Lower lobe of right lung (tissue), 2 donors: ENCODE data around the gene RPUSD2. TPM values are rescaled to one million over a fixed set of nuclear protein-coding genes. Genes with fewer than 3 reads are reported as not detected.

Experiments
- ATAC-seq, 2 donors: fragments of 200-7000 bp; cut with Tn5 transposase; one replicate each; pipeline ENCODE4 v1.9.1; 2020 to 2022; ENCODE audit warnings: mild to moderate bottlenecking in 2 of 2, moderate library complexity in 2 of 2
- DNase-seq: peaks from one replicate; pipeline ENCODE4 v3.0.0-alpha.2; 2020
- H3K27ac ChIP-seq: fragments of 200-600 bp; one replicate; pipeline ENCODE4 v1.8.0; 2022
- H3K27me3 ChIP-seq: fragments of 200-600 bp; one replicate; pipeline ENCODE4 v1.8.0; 2022; ENCODE audit warnings: low read depth
- H3K36me3 ChIP-seq: fragments of 200-600 bp; one replicate; pipeline ENCODE4 v1.8.0; 2022; ENCODE audit warnings: mild to moderate bottlenecking
- H3K4me1 ChIP-seq: fragments of 200-600 bp; one replicate; pipeline ENCODE4 v1.8.0; 2022
- H3K4me3 ChIP-seq: fragments of 200-600 bp; one replicate; pipeline ENCODE4 v1.8.0; 2022; ENCODE audit warnings: mild to moderate bottlenecking
- H3K9me3 ChIP-seq: fragments of 200-600 bp; one replicate; pipeline ENCODE4 v1.8.0; 2022
- CTCF ChIP-seq: fragments of 200-600 bp; IDR thresholded peaks from one replicate; pipeline ENCODE4 v1.8.0; 2022; ENCODE audit warnings: antibody characterized with exemption, mild to moderate bottlenecking
- intact Hi-C: fragments of 100-400 bp; cut with DNase I; formaldehyde crosslinking; loops from one replicate; pipeline ENCODE4 v1.11.0; 2022
- total RNA-seq: library from RNA; stranded (reverse); fragmentation: NEBNext Ultra II Directional; extraction: Animal tissue kit (Norgen Biotek cat#: 25700); gene quantifications from one replicate; pipeline ENCODE4 v1.2.1, GENCODE V29; 2021
- donor health status: DM: no; HTN: yes; CAD: no; lungs with severe emphysema.

RPUSD2 gene
- total RNA-seq, 1 donor from 2014 or later = 5.3 TPM

DNA sequence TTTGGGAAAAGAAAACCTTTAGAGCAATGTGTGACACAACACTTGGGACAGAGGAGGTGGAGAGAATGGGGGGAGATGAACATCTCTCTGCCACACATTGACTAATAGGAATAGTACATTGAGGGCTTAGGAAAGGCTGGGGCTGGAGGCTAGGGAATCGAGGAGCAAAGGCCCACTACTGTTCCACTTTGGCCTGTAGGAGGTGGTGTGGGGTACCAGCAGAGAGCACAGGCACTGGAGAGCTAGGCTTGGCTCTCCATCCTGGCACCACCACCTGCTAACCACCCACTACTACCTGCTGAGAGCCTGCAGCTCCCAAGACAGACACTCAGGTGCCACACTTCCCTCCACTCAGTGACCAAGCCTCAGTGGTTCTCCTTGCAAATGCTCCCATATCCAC, 23.6 kb upstream of the RPUSD2 start:
- Histone ChIP-seq H3K27me3 (no peaks in the 10 kb centered on the region), H3K4me1 (peaks cover 6% of the 10 kb centered on the region), H3K9me3 (no peaks in the 10 kb centered on the region), H3K4me3 (no peak overlapping the region), H3K36me3 (peaks cover 13% of the 10 kb centered on the region), H3K27ac (no peak overlapping the region)
- ATAC-seq = no peak
- no peak for DNase-seq
- no peak for TF ChIP-seq CTCF
- intact Hi-C loops = no loop called here

GRCh38 chr15:40548610-40549009, 20.5 kb upstream of the RPUSD2 start:
- Histone ChIP-seq H3K4me1 (peaks cover 6% of the 10 kb centered on the region), H3K27ac (no peak overlapping the region), H3K9me3 (no peaks in the 10 kb centered on the region), H3K27me3 (no peaks in the 10 kb centered on the region), H3K4me3 (no peak overlapping the region), H3K36me3 (peaks cover 41% of the 10 kb centered on the region)
- intact Hi-C loops = no loop called here
- no peak for TF ChIP-seq CTCF
- DNase-seq (no peak), ATAC-seq (no peak)

DNA sequence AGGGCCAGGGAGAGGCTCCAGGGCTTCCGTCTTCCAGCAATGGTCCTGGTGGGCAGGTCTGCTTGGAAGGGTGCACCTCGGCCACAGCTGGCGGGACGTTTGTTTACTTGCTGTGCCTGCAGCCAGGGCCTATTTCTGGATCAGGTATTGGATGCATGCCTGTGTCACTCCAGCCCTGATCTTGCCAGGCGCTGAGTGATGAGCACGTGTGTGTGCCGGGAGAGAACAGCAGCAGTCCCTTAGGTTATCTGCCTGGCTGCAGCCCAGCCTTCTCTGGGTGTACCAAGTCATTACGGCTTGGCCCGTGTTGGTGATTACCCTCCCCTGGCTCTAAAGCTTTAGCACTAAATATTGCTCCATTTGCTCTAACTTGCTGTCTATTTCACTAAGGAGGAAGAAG, 19.2 kb upstream of the RPUSD2 start:
- intact Hi-C loops = no loop called here
- no peak for TF ChIP-seq CTCF
- Histone ChIP-seq H3K4me1 (peaks cover 6% of the 10 kb centered on the region), H3K27me3 (no peaks in the 10 kb centered on the region), H3K36me3 (peaks cover 47% of the 10 kb centered on the region), H3K9me3 (no peaks in the 10 kb centered on the region), H3K4me3 (no peak overlapping the region), H3K27ac (peak overlapping the region; percentile 27)
- ATAC-seq (peak in 1 of 2 donors; percentile 19), DNase-seq (no peak)

GRCh38 chr15:40550341-40551037, 18.6 kb upstream of the RPUSD2 start:
- intact Hi-C loops = no loop called here
- H3K27me3 ChIP-seq = no peaks in the 10 kb centered on the region
- H3K9me3 ChIP-seq = no peaks in the 10 kb centered on the region
- peaks cover 52% of the 10 kb centered on the region for H3K36me3 ChIP-seq
- DNase-seq (no peak), ATAC-seq (peak; percentile 54 to 78)
- H3K27ac ChIP-seq = peak overlapping the region; percentile 27
- TF ChIP-seq CTCF = no peak
- peaks cover 6% of the 10 kb centered on the region for H3K4me1 ChIP-seq
- no peak overlapping the region for H3K4me3 ChIP-seq

- Histone ChIP-seq H3K36me3 (peaks cover 57% of the 10 kb centered on the region), H3K27ac (no peak overlapping the region), H3K4me1 (peaks cover 6% of the 10 kb centered on the region), H3K27me3 (no peaks in the 10 kb centered on the region), H3K4me3 (no peak overlapping the region), H3K9me3 (no peaks in the 10 kb centered on the region)
- no peak for DNase-seq
- no peak for TF ChIP-seq CTCF
- ATAC-seq = no peak
- intact Hi-C loops = no loop called here
Observed at GRCh38 chr15:40554161-40554525, 15.0 kb upstream of the RPUSD2 start.
